Panc1 (cell line): Measurements from ENCODE around the gene MOV10L1. TPM values are rescaled to one million over a fixed set of nuclear protein-coding genes. Genes with fewer than 3 reads are reported as not detected.

Experiments used
- ATAC-seq: fragments of 200-7000 bp; cut with Tn5 transposase; 2 replicates; pipeline ENCODE4 v1.9.1; 2020; ENCODE audit warnings: mild to moderate bottlenecking, moderate library complexity
- BruUV-seq: library from RNA; stranded (reverse); fragments of 400-500 nt; replicated peaks from 2 replicates; lab custom pipeline; 2021; lab: Mats Ljungman, UMichigan
- CTCF ChIA-PET: fragments of 300-600 bp; sonication (Branson Sonifier 250); formaldehyde crosslinking; loops from one replicate; lab custom pipeline; 2022; ENCODE audit warnings: antibody characterized with exemption; lab: Charles Lee
- POLR2A ChIA-PET: fragments of 300-600 bp; sonication (Branson Sonifier 250); formaldehyde crosslinking; loops from one replicate; lab custom pipeline; 2022; ENCODE audit warnings: antibody characterized with exemption; lab: Charles Lee
- DNase-seq: peaks from one replicate; pipeline ENCODE4 v3.0.0-alpha.2; 2010; ENCODE audit warnings: low read depth, low spot score
- H3K27ac ChIP-seq: 2 replicates; pipeline ENCODE4 v1.5.1; 2011; ENCODE audit warnings: mild to moderate bottlenecking, low read length, inconsistent platforms
- H3K27me3 ChIP-seq: fragments of 200-500 bp; sonication (Bioruptor generic); 2 replicates; pipeline ENCODE4 v1.6.0; 2014; ENCODE audit warnings: low read length, inconsistent platforms; ENCODE audit not compliant: control insufficient read depth, insufficient read depth
- H3K36me3 ChIP-seq: fragments of 200-500 bp; sonication (Bioruptor generic); 2 replicates; pipeline ENCODE4 v1.5.1; 2014; ENCODE audit warnings: inconsistent platforms, mild to moderate bottlenecking, low read length, moderate library complexity; ENCODE audit not compliant: control insufficient read depth, insufficient read depth
- H3K4me1 ChIP-seq: 2 replicates; pipeline ENCODE4 v1.5.1; 2011; ENCODE audit warnings: inconsistent platforms, mild to moderate bottlenecking, low read length, moderate library complexity; ENCODE audit not compliant: control insufficient read depth, insufficient read depth
- H3K4me3 ChIP-seq, 2 experiments: 2 replicates each; pipeline ENCODE4 v1.5.1; 2011 to 2012; ENCODE audit warnings: low read depth in 2 of 2, low read length in 2 of 2, mild to moderate bottlenecking in 2 of 2, inconsistent platforms in 1 of 2, moderate library complexity in 1 of 2
- H3K9me3 ChIP-seq: fragments of 200-500 bp; sonication (Bioruptor generic); 2 replicates; pipeline ENCODE4 v1.5.1; 2014; ENCODE audit warnings: low read depth, mild to moderate bottlenecking, inconsistent platforms, low read length, moderate library complexity; ENCODE audit not compliant: control insufficient read depth, insufficient read depth
- POLR2AphosphoS5 ChIP-seq: IDR thresholded peaks from 2 replicates; pipeline ENCODE4 v1.6.1; 2012; ENCODE audit warnings: mild to moderate bottlenecking, low read depth, low read length, moderate library complexity
- SIN3A ChIP-seq: IDR thresholded peaks from 2 replicates; pipeline ENCODE4 v1.6.1; 2012; ENCODE audit warnings: low read depth, mild to moderate bottlenecking, low read length, moderate library complexity, borderline replicate concordance; ENCODE audit not compliant: insufficient read depth
- TCF7L2 ChIP-seq: IDR thresholded peaks from 2 replicates; pipeline ENCODE4 v1.6.1; 2011; ENCODE audit warnings: mild to moderate bottlenecking, low read depth, low read length, inconsistent platforms
- in situ Hi-C: cut with HindIII; loops from 2 replicates; pipeline ENCODE4 v1.10.0; 2016; ENCODE audit warnings: low sequenced_read_pairs, low pct_unique_long_range_greater_than_20kb
- intact Hi-C: fragments of 100-400 bp; cut with micrococcal nuclease; formaldehyde crosslinking; loops from one replicate; pipeline ENCODE4 v1.10.0; 2022; ENCODE audit not compliant: unreplicated experiment
- total RNA-seq: library from RNA; stranded (reverse); gene quantifications from one replicate; pipeline ENCODE4 v1.2.1, GENCODE V29; 2021; ENCODE audit not compliant: unreplicated experiment
- TF ChIP-seq, protein P1 (sequence below), 2 experiments: IDR thresholded peaks; 2 replicates each; pipeline ENCODE4 v1.6.1; 2011 to 2012; ENCODE audit warnings: low read depth in 2 of 2, control low read depth in 1 of 2, low read length in 1 of 2, mild to moderate bottlenecking in 1 of 2, moderate library complexity in 1 of 2; ENCODE audit not compliant: insufficient read depth in 1 of 2
- TF ChIP-seq, protein P2 (sequence below): fragments of 450-650 bp; IDR thresholded peaks from 2 replicates; pipeline ENCODE4 v1.5.1; 2017; ENCODE audit warnings: mild to moderate bottlenecking

Gene MOV10L1
- total RNA-seq, 1 experiment from 2014 or later: 0.10 TPM

DNA sequence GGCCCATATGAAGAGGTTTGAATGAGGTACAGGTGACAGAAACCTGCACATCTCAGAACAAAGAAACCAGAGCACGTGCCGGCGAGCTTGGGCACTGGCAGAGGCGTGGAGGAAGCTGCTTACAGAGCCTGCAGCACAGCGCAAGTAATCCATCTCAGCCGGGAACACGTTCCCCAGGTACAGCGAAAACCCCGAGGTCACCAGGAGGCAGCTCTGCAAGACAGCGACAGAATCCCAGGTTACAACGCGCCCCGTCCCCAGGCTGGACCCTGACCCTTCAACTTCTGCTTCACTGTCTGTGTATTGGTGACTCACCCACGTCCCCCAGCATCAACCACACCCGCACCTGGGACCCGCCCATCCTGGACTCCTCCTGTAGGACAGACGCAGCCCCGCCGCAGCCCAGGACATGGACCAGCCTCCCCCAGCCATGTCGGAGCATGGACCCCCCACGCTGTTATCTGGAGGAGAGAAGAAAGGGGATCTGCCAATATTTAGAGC lies 6.8 kb upstream of the MOV10L1 start:
- in situ Hi-C loops (no loop called here), intact Hi-C loops (no loop called here)
- ATAC-seq (no peak), DNase-seq (no peak)
- CTCF ChIA-PET: no interaction called here
- no peak for TF ChIP-seq SIN3A
- TF ChIP-seq TCF7L2: no peak
- TF ChIP-seq, protein P1, sequence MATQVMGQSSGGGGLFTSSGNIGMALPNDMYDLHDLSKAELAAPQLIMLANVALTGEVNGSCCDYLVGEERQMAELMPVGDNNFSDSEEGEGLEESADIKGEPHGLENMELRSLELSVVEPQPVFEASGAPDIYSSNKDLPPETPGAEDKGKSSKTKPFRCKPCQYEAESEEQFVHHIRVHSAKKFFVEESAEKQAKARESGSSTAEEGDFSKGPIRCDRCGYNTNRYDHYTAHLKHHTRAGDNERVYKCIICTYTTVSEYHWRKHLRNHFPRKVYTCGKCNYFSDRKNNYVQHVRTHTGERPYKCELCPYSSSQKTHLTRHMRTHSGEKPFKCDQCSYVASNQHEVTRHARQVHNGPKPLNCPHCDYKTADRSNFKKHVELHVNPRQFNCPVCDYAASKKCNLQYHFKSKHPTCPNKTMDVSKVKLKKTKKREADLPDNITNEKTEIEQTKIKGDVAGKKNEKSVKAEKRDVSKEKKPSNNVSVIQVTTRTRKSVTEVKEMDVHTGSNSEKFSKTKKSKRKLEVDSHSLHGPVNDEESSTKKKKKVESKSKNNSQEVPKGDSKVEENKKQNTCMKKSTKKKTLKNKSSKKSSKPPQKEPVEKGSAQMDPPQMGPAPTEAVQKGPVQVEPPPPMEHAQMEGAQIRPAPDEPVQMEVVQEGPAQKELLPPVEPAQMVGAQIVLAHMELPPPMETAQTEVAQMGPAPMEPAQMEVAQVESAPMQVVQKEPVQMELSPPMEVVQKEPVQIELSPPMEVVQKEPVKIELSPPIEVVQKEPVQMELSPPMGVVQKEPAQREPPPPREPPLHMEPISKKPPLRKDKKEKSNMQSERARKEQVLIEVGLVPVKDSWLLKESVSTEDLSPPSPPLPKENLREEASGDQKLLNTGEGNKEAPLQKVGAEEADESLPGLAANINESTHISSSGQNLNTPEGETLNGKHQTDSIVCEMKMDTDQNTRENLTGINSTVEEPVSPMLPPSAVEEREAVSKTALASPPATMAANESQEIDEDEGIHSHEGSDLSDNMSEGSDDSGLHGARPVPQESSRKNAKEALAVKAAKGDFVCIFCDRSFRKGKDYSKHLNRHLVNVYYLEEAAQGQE (IDR thresholded peaks at IDR 0.05; ENCODE audit: insufficient read depth in 1 of 2, low read depth in 2 of 2, low read length in 1 of 2): no peak
- no peak for TF ChIP-seq POLR2AphosphoS5
- TF ChIP-seq, protein P2, sequence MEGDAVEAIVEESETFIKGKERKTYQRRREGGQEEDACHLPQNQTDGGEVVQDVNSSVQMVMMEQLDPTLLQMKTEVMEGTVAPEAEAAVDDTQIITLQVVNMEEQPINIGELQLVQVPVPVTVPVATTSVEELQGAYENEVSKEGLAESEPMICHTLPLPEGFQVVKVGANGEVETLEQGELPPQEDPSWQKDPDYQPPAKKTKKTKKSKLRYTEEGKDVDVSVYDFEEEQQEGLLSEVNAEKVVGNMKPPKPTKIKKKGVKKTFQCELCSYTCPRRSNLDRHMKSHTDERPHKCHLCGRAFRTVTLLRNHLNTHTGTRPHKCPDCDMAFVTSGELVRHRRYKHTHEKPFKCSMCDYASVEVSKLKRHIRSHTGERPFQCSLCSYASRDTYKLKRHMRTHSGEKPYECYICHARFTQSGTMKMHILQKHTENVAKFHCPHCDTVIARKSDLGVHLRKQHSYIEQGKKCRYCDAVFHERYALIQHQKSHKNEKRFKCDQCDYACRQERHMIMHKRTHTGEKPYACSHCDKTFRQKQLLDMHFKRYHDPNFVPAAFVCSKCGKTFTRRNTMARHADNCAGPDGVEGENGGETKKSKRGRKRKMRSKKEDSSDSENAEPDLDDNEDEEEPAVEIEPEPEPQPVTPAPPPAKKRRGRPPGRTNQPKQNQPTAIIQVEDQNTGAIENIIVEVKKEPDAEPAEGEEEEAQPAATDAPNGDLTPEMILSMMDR: no peak
- H3K9me3 ChIP-seq: no peaks in the 10 kb centered on the region
- no peaks in the 10 kb centered on the region for H3K36me3 ChIP-seq
- H3K27ac ChIP-seq: no peak overlapping the region
- no TSS peak for BruUV-seq
- H3K4me3 ChIP-seq: no peak overlapping the region
- no peaks in the 10 kb centered on the region for H3K4me1 ChIP-seq
- H3K27me3 ChIP-seq: no peaks in the 10 kb centered on the region
- POLR2A ChIA-PET: interaction anchor here (0.6 kb wide), 1 partner anchor 94 kb away, joined by 4 read pairs; no protein-coding TSS in a partner anchor

DNA sequence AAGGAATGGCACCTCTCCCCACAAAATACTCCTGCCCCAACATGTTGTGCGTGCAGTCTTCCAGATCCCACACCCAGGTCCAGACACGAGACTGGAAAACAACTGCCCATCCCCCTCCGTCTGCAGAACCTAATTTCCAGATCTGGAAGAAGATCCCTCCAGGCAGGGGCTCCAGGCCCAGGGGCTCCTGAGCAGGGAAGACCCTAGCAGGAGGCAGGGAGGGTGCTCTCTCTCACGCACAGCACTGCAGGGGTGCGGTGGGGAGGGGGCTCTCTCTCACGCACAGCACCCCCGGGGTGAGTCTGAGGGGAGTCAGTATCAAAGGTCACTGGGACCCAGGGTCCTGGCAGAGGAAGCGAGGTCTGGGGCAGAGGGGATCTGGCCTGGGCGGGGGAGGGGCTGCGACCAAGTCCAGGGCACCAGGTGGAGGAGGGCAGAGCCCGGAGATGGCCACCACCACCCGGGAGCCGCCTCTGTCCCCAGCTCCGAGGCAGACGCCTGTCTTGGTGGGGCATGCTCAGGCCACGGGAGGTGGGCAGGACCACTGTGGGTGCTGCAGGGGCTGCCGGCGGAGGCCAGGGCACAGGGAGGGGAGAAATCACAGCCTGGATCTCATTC lies 6.2 kb upstream of the MOV10L1 start:
- no peaks in the 10 kb centered on the region for H3K36me3 ChIP-seq
- no peaks in the 10 kb centered on the region for H3K4me1 ChIP-seq
- H3K27me3 ChIP-seq: no peaks in the 10 kb centered on the region
- TF ChIP-seq TCF7L2 (no peak), POLR2AphosphoS5 (no peak), SIN3A (no peak)
- TF ChIP-seq, protein P2: no peak
- TF ChIP-seq, protein P1 (IDR thresholded peaks at IDR 0.05; ENCODE audit: insufficient read depth in 1 of 2, low read depth in 2 of 2, low read length in 1 of 2): no peak
- ATAC-seq (0 out of 2 replicates have a peak, but pooled peaks have one; percentile 33), DNase-seq (no peak)
- intact Hi-C loops (no loop called here), in situ Hi-C loops (no loop called here)
- no peak overlapping the region for H3K27ac ChIP-seq
- BruUV-seq: no TSS peak
- H3K4me3 ChIP-seq: no peak overlapping the region
- no peaks in the 10 kb centered on the region for H3K9me3 ChIP-seq
- ChIA-PET POLR2A (no interaction called here), CTCF (no interaction called here)
